Measurements from ENCODE around the gene PHOX2B. TPM values are rescaled to one million over a fixed set of nuclear protein-coding genes. Genes with fewer than 3 reads are reported as not detected.

Gene PHOX2B
- total RNA-seq, 1 experiment from 2014 or later, result 0.09 TPM

- TF ChIP-seq CTCF (conservative IDR thresholded peaks at IDR 0.05; ENCODE audit: low read depth, low read length) (no peak), EZH2 (IDR thresholded peaks at IDR 0.05; ENCODE audit: borderline replicate concordance, low read depth, low read length, poor library complexity, severe bottlenecking) (no peak)
- DNase-seq (ENCODE audit: low spot score), result no peak
- peaks cover 85% of the 10 kb centered on the region for H3K27me3 ChIP-seq (replicated peaks; ENCODE audit: insufficient read depth, low read depth, low read length, poor library complexity)
- H3K27ac ChIP-seq (ENCODE audit: low read depth, low read length, poor library complexity, severe bottlenecking), result no peak overlapping the region
- H3K4me3 ChIP-seq (ENCODE audit: low read depth, low read length, poor library complexity, severe bottlenecking), result no peak overlapping the region
- H3K4me1 ChIP-seq (ENCODE audit: insufficient read depth, low read length, poor library complexity, severe bottlenecking), result no peaks in the 10 kb centered on the region
- CTCF ChIA-PET, result interaction anchor here (0.6 kb wide), 1 partner anchor 28 kb away, joined by 5 read pairs; no protein-coding TSS in a partner anchor
- no TSS peak for BruUV-seq (replicated peaks)
- intact Hi-C loops (cut with micrococcal nuclease; ENCODE audit: unreplicated experiment), result no loop called here
- H3K9me3 ChIP-seq (ENCODE audit: low read depth, low read length, poor library complexity, severe bottlenecking), result no peaks in the 10 kb centered on the region
- H3K36me3 ChIP-seq (ENCODE audit: insufficient read depth, low read length, poor library complexity, severe bottlenecking), result no peaks in the 10 kb centered on the region
- POLR2A ChIA-PET (ENCODE audit: low non-redundant PET), result no interaction called here
Observed at GRCh38 chr4:41719417-41719816, 29.1 kb downstream of the PHOX2B start.

GRCh38 chr4:41718907-41719306 is 29.6 kb downstream of the PHOX2B start:
- H3K4me1 ChIP-seq (ENCODE audit: insufficient read depth, low read length, poor library complexity, severe bottlenecking), result no peaks in the 10 kb centered on the region
- H3K36me3 ChIP-seq (ENCODE audit: insufficient read depth, low read length, poor library complexity, severe bottlenecking), result no peaks in the 10 kb centered on the region
- no peaks in the 10 kb centered on the region for H3K9me3 ChIP-seq (ENCODE audit: low read depth, low read length, poor library complexity, severe bottlenecking)
- H3K27me3 ChIP-seq (replicated peaks; ENCODE audit: insufficient read depth, low read depth, low read length, poor library complexity), result peaks cover 87% of the 10 kb centered on the region
- H3K4me3 ChIP-seq (ENCODE audit: low read depth, low read length, poor library complexity, severe bottlenecking), result no peak overlapping the region
- intact Hi-C loops (cut with micrococcal nuclease; ENCODE audit: unreplicated experiment), result no loop called here
- no peak for TF ChIP-seq CTCF (conservative IDR thresholded peaks at IDR 0.05; ENCODE audit: low read depth, low read length)
- no TSS peak for BruUV-seq (replicated peaks)
- ChIA-PET CTCF (no interaction called here), POLR2A (ENCODE audit: low non-redundant PET) (no interaction called here)
- no peak for DNase-seq (ENCODE audit: low spot score)
- no peak overlapping the region for H3K27ac ChIP-seq (ENCODE audit: low read depth, low read length, poor library complexity, severe bottlenecking)

GRCh38 chr4:41715155-41715554 is 33.4 kb downstream of the PHOX2B start:
- Histone ChIP-seq H3K4me3 (ENCODE audit: low read depth, low read length, poor library complexity, severe bottlenecking) (no peak overlapping the region), H3K27me3 (replicated peaks; ENCODE audit: insufficient read depth, low read depth, low read length, poor library complexity) (peaks cover 56% of the 10 kb centered on the region), H3K36me3 (ENCODE audit: insufficient read depth, low read length, poor library complexity, severe bottlenecking) (no peaks in the 10 kb centered on the region), H3K9me3 (ENCODE audit: low read depth, low read length, poor library complexity, severe bottlenecking) (no peaks in the 10 kb centered on the region), H3K4me1 (ENCODE audit: insufficient read depth, low read length, poor library complexity, severe bottlenecking) (no peaks in the 10 kb centered on the region), H3K27ac (ENCODE audit: low read depth, low read length, poor library complexity, severe bottlenecking) (no peak overlapping the region)
- ChIA-PET POLR2A (ENCODE audit: low non-redundant PET) (no interaction called here), CTCF (no interaction called here)
- intact Hi-C loops (cut with micrococcal nuclease; ENCODE audit: unreplicated experiment), result no loop called here
- no peak for DNase-seq (ENCODE audit: low spot score)
- BruUV-seq (replicated peaks), result no TSS peak
- TF ChIP-seq EZH2 (IDR thresholded peaks at IDR 0.05; ENCODE audit: borderline replicate concordance, low read depth, low read length, poor library complexity, severe bottlenecking), result no peak

- ChIA-PET POLR2A (ENCODE audit: low non-redundant PET) (no interaction called here), CTCF (no interaction called here)
- H3K27ac ChIP-seq (ENCODE audit: low read depth, low read length, poor library complexity, severe bottlenecking), result no peak overlapping the region
- H3K36me3 ChIP-seq (ENCODE audit: insufficient read depth, low read length, poor library complexity, severe bottlenecking), result no peaks in the 10 kb centered on the region
- no peak for DNase-seq (ENCODE audit: low spot score)
- no peak overlapping the region for H3K4me3 ChIP-seq (ENCODE audit: low read depth, low read length, poor library complexity, severe bottlenecking)
- peaks cover 50% of the 10 kb centered on the region for H3K27me3 ChIP-seq (replicated peaks; ENCODE audit: insufficient read depth, low read depth, low read length, poor library complexity)
- BruUV-seq (replicated peaks), result no TSS peak
- TF ChIP-seq EZH2 (IDR thresholded peaks at IDR 0.05; ENCODE audit: borderline replicate concordance, low read depth, low read length, poor library complexity, severe bottlenecking), result no peak
- intact Hi-C loops (cut with micrococcal nuclease; ENCODE audit: unreplicated experiment), result no loop called here
- no peaks in the 10 kb centered on the region for H3K9me3 ChIP-seq (ENCODE audit: low read depth, low read length, poor library complexity, severe bottlenecking)
- H3K4me1 ChIP-seq (ENCODE audit: insufficient read depth, low read length, poor library complexity, severe bottlenecking), result no peaks in the 10 kb centered on the region
Observed at GRCh38 chr4:41714364-41715000, 34.0 kb downstream of the PHOX2B start.

Data from A673 (cell line).